GM18517 (cell line): Measurements from ENCODE around the gene PIGW.
A peak's percentile ranks its signal among the peaks of the same experiment; 100 is the strongest.

ENCODE experiments used
- ATAC-seq: cut with Tn5 transposase; IDR thresholded peaks from one replicate; pipeline ENCODE4 v1.9.1; 2021; ENCODE audit warnings: mild to moderate bottlenecking, moderate library complexity; ENCODE audit not compliant: unreplicated experiment

The PIGW gene

GRCh38 chr17:36545465-36546417 lies 11.0 kb downstream of the PIGW start:
- ATAC-seq = peak; percentile 60

DNA sequence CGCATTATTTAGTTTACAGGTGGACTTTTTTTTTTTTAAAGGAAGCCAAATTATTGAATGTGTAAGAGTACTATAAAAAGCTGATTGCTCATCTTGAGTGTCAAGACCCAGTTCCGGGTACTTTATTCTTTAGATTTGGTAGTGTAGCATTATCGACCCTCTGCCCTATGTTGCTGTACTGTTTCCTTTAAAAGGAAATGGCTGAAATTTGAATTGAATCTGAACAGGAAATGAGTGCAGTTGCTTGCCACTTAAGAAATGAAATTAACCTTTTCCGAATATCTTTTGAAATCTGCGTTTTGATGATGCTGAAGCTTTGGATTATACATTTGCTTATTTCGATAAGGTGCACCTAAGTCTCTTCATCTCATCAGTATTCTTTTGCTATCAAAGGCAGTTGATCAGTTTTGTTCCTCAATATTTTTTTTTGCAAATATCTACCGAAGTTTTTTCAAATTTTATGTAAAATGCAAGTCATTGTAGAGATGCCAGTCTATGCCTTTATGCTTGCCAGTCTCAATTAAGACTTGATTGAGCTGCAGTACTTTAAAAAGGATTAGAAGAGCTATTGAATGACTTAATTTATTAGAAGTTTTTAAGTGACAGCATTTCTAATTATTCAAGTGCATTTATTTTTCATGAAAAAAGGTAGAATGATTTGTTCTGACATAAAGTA lies 11.8 kb downstream of the PIGW start:
- no peak for ATAC-seq

DNA sequence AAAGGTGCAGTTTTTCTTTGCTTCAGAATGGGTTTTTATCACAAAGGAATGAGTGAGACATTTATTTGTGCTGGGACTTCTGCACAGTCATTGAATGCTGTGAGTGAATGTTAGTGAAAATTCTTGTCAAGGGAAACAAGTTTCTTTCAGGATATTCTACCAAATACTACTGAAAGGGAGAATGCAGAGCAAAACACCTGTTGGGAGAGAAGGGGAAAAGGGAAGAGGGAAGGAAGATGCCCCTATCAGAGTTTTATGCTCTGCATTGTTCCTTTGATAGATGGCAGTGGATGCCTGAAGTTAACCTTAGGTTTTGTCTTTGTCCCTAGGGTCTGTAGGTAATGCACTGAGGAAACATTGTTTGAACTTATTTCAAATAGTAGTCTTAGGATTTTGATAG lies 13.0 kb downstream of the PIGW start:
- no peak for ATAC-seq

GRCh38 chr17:36550491-36551417 lies 16.0 kb downstream of the PIGW start:
- no peak for ATAC-seq

GRCh38 chr17:36553459-36553858 lies 18.7 kb downstream of the PIGW start:
- ATAC-seq = no peak

DNA sequence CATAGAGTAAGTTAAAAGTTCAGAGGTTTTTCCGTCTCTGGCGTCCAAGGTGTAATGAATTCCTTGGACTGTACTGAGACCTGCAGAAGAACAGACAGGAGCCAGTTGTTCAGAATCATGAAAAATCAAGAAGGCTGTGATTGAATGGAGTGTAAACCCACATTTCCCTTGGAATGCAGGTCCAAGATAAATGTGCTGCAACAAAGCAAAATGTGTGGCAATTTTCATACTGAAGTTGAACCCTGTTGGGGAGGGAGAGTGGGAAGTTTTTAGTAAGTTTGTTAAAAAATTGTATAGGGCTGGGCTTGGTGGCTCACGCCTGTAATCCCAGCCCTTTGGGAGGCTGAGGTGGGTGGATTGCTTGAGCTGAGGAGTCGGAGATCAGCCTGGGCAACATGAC lies 31.3 kb downstream of the PIGW start:
- no peak for ATAC-seq

GRCh38 chr17:36575028-36575427 lies 40.2 kb downstream of the PIGW start:
- ATAC-seq = no peak

DNA sequence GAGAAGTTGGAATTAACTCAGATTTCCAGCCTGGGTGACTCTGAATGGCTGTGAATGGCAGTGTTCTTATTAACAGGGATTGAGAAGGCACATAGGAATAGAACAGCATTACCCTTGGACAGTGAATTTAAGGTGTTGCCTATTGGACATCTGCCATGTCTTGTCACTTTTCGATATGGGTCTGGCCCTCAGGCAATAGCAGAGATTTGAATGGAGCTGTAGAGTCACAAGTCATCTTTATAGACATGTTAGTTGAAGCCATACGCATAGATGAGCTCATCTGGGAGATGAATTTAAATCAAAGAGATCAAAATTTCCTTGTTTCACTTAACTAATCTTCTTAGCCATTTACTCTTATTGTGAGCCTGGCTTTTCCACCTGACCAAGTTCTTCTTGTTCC lies 42.0 kb downstream of the PIGW start:
- no peak for ATAC-seq

GRCh38 chr17:36578671-36579070 lies 43.9 kb downstream of the PIGW start:
- no peak for ATAC-seq

GRCh38 chr17:36583787-36584186 lies 49.0 kb downstream of the PIGW start:
- ATAC-seq = no peak

- no peak for ATAC-seq
Measured at GRCh38 chr17:36586138-36586537, 51.4 kb downstream of the PIGW start.
